H1 (cell line): Measurements from ENCODE around the gene LRRC74B. TPM values are rescaled to one million over a fixed set of nuclear protein-coding genes. Genes with fewer than 3 reads are reported as not detected.

Experiments
- CTCF ChIA-PET: fragments of 300-600 bp; sonication (Branson Sonifier 250); formaldehyde crosslinking; loops from one replicate; lab custom pipeline; 2021; ENCODE audit not compliant: partially characterized antibody; lab: Charles Lee
- POLR2A ChIA-PET: fragments of 300-600 bp; sonication (Branson Sonifier 250); formaldehyde crosslinking; loops from one replicate; lab custom pipeline; 2021; ENCODE audit warnings: inconsistent platforms; ENCODE audit not compliant: partially characterized antibody; lab: Charles Lee
- DNase-seq, 2 experiments: peaks; one replicate each; pipeline versions ENCODE4 v3.0.0 to v3.0.0-alpha.2; 2010 to 2022; ENCODE audit warnings: low spot score in 2 of 2, low read depth in 1 of 2, mixed read lengths in 1 of 2
- FAIRE-seq: peaks from 2 replicates; lab custom pipeline; 2011; peaks lifted over from hg19 to GRCh38; lab: Jason Lieb, UNC
- H2AFZ ChIP-seq: 2 replicates; pipeline ENCODE4 v1.8.1; 2012; ENCODE audit warnings: low read length, inconsistent platforms
- H2AK5ac ChIP-seq: 2 replicates; pipeline ENCODE4 v1.6.1; 2013; ENCODE audit warnings: low read depth, low read length
- H2BK120ac ChIP-seq: replicated peaks from 2 replicates; pipeline ENCODE3; 2013; ENCODE audit warnings: low read depth, low read length, inconsistent platforms
- H2BK12ac ChIP-seq: 2 replicates; pipeline ENCODE4 v1.6.1; 2013; ENCODE audit warnings: low read depth, low read length
- H2BK15ac ChIP-seq: 2 replicates; pipeline ENCODE4 v1.6.1; 2013; ENCODE audit warnings: low read length
- H2BK20ac ChIP-seq: 2 replicates; pipeline ENCODE4 v1.6.1; 2013; ENCODE audit warnings: low read length
- H2BK5ac ChIP-seq: 2 replicates; pipeline ENCODE4 v1.6.1; 2013; ENCODE audit warnings: low read depth, low read length
- H3K14ac ChIP-seq: 2 replicates; pipeline ENCODE4 v1.6.1; 2013; ENCODE audit warnings: inconsistent platforms; ENCODE audit not compliant: insufficient read length
- H3K18ac ChIP-seq: 2 replicates; pipeline ENCODE4 v1.6.1; 2013; ENCODE audit warnings: low read length; ENCODE audit errors: extremely low read depth
- H3K23ac ChIP-seq: 2 replicates; pipeline ENCODE4 v1.6.1; 2013; ENCODE audit warnings: inconsistent platforms; ENCODE audit not compliant: insufficient read length
- H3K23me2 ChIP-seq: 2 replicates; pipeline ENCODE4 v1.6.1; 2013; ENCODE audit warnings: low read depth, low read length
- H3K27ac ChIP-seq: 2 replicates; pipeline ENCODE4 v1.6.1; 2011; ENCODE audit warnings: low read depth, low read length, inconsistent platforms
- H3K27me3 ChIP-seq, 4 experiments: replicated peaks in 1 of 4; 1 replicate in 1 of 4; 2 replicates in 3 of 4; pipeline versions ENCODE4 v1.6.1 to v1.8.1; 2011 to 2013; ENCODE audit warnings: low read length in 3 of 4, mild to moderate bottlenecking in 3 of 4, inconsistent platforms in 2 of 4, mixed read lengths in 2 of 4, moderate library complexity in 1 of 4; ENCODE audit not compliant: control insufficient read depth in 3 of 4, insufficient read depth in 3 of 4; ENCODE audit errors: extremely low read depth in 1 of 4
- H3K36me3 ChIP-seq, 4 experiments: 2 replicates each; pipeline versions ENCODE4 v1.6.1 to v1.8.1; 2011 to 2013; ENCODE audit warnings: mild to moderate bottlenecking in 4 of 4, low read length in 3 of 4, moderate library complexity in 2 of 4, control low read depth in 1 of 4, inconsistent platforms in 1 of 4; ENCODE audit not compliant: insufficient read depth in 4 of 4, control insufficient read depth in 2 of 4
- H3K4ac ChIP-seq: replicated peaks from 2 replicates; pipeline ENCODE3; 2013; ENCODE audit warnings: low read length, low read depth, mixed read lengths, inconsistent platforms; ENCODE audit not compliant: insufficient read length
- H3K4me1 ChIP-seq, 4 experiments: replicated peaks in 1 of 4; 1 replicate in 1 of 4; 2 replicates in 3 of 4; pipeline versions ENCODE4 v1.6.1 to v1.8.1; 2011 to 2013; ENCODE audit warnings: low read length in 3 of 4, inconsistent platforms in 2 of 4, mixed read lengths in 1 of 4; ENCODE audit not compliant: insufficient read depth in 4 of 4, control insufficient read depth in 3 of 4
- H3K4me2 ChIP-seq, 2 experiments: 2 replicates each; pipeline versions ENCODE4 v1.6.1 to v1.8.1; 2011 to 2013; ENCODE audit warnings: low read depth in 2 of 2, low read length in 2 of 2, control low read depth in 1 of 2, inconsistent platforms in 1 of 2, mild to moderate bottlenecking in 1 of 2; ENCODE audit not compliant: insufficient read depth in 1 of 2
- H3K4me3 ChIP-seq, 4 experiments: fragments of 200-600, 300-600 bp in 1 of 4; sonication (generic), shearing (Covaris generic), sonication (Bioruptor Twin) in 1 of 4; 2 replicates each; pipeline versions ENCODE4 v1.5.1 to v1.8.1; 2011 to 2016; ENCODE audit warnings: low read length in 4 of 4, low read depth in 3 of 4, control low read depth in 2 of 4, inconsistent platforms in 2 of 4, mild to moderate bottlenecking in 2 of 4, mixed read lengths in 1 of 4, moderate library complexity in 1 of 4; ENCODE audit not compliant: insufficient read depth in 2 of 4; ENCODE audit errors: extremely low read depth in 1 of 4
- H3K56ac ChIP-seq: replicated peaks from 2 replicates; pipeline ENCODE3; 2013; ENCODE audit warnings: low read depth, mild to moderate bottlenecking, mixed read lengths, low read length, inconsistent platforms; ENCODE audit not compliant: insufficient read length
- H3K79me1 ChIP-seq: 2 replicates; pipeline ENCODE4 v1.6.1; 2013; ENCODE audit warnings: low read depth, low read length, control low read depth
- H3K79me2 ChIP-seq, 2 experiments: 2 replicates each; pipeline versions ENCODE4 v1.6.1 to v1.8.1; 2012 to 2013; ENCODE audit warnings: low read length in 2 of 2, mild to moderate bottlenecking in 2 of 2, inconsistent platforms in 1 of 2; ENCODE audit not compliant: insufficient read depth in 2 of 2, control insufficient read depth in 1 of 2
- H3K9ac ChIP-seq, 4 experiments: replicated peaks in 1 of 4; 1 replicate in 1 of 4; 2 replicates in 3 of 4; pipeline versions ENCODE4 v1.6.1 to v1.8.1; 2011 to 2013; ENCODE audit warnings: low read depth in 3 of 4, low read length in 3 of 4, control low read depth in 2 of 4, mild to moderate bottlenecking in 2 of 4, moderate library complexity in 2 of 4, inconsistent platforms in 1 of 4; ENCODE audit errors: extremely low read depth in 1 of 4
- H3K9me3 ChIP-seq, 2 experiments: 2 replicates each; pipeline versions ENCODE4 v1.6.1 to v1.8.1; 2012 to 2013; ENCODE audit warnings: mild to moderate bottlenecking in 2 of 2, moderate library complexity in 2 of 2, control low read depth in 1 of 2, inconsistent platforms in 1 of 2, low read depth in 1 of 2, low read length in 1 of 2, mixed read lengths in 1 of 2; ENCODE audit not compliant: insufficient read depth in 2 of 2
- H4K20me1 ChIP-seq, 2 experiments: replicated peaks in 1 of 2; 2 replicates each; pipeline versions ENCODE3 to v1.8.1; 2011 to 2013; ENCODE audit warnings: inconsistent platforms in 2 of 2, low read length in 2 of 2, mild to moderate bottlenecking in 1 of 2; ENCODE audit not compliant: insufficient read depth in 2 of 2, control insufficient read depth in 1 of 2
- H4K5ac ChIP-seq: 2 replicates; pipeline ENCODE4 v1.6.1; 2013; ENCODE audit warnings: low read length, low read depth, mixed read lengths, inconsistent platforms; ENCODE audit not compliant: insufficient read length
- H4K8ac ChIP-seq: 2 replicates; pipeline ENCODE4 v1.8.0; 2013; ENCODE audit warnings: mild to moderate bottlenecking, moderate library complexity, low read length, inconsistent platforms; ENCODE audit not compliant: insufficient read depth; ENCODE audit errors: extremely low read depth
- H4K91ac ChIP-seq: replicated peaks from 2 replicates; pipeline ENCODE3; 2013; ENCODE audit warnings: low read length, mixed read lengths, inconsistent platforms; ENCODE audit not compliant: insufficient read length
- CHD2 ChIP-seq: IDR thresholded peaks from 2 replicates; pipeline ENCODE4 v1.6.1; 2012; ENCODE audit warnings: low read length, improper control_type of control experiment
- GABPA ChIP-seq: IDR thresholded peaks from 2 replicates; pipeline ENCODE4 v1.6.1; 2011; ENCODE audit warnings: mild to moderate bottlenecking, low read length, moderate library complexity, borderline replicate concordance; ENCODE audit not compliant: insufficient read depth
- KDM5A ChIP-seq: fragments of 200-600 bp; IDR thresholded peaks from 2 replicates; pipeline ENCODE4 v1.7.1; 2012; ENCODE audit warnings: mild to moderate bottlenecking, low read length, inconsistent platforms, mixed read lengths
- MAFK ChIP-seq: IDR thresholded peaks from 2 replicates; pipeline ENCODE4 v1.6.1; 2012; ENCODE audit warnings: low read depth, mild to moderate bottlenecking, improper control_type of control experiment, low read length
- RNF2 ChIP-seq: fragments of 200-900, 300-1000 bp; sonication (generic); IDR thresholded peaks from 2 replicates; pipeline ENCODE4 v1.7.1; 2016; ENCODE audit warnings: borderline replicate concordance, low read depth, mild to moderate bottlenecking, antibody characterized with exemption, low read length; ENCODE audit not compliant: poor library complexity, severe bottlenecking; ENCODE audit errors: missing control alignments
- SAP30 ChIP-seq: fragments of 300-600 bp; sonication (generic); IDR thresholded peaks from 2 replicates; pipeline ENCODE4 v1.7.1; 2012; ENCODE audit warnings: low read length, moderate library complexity, mild to moderate bottlenecking, inconsistent platforms; ENCODE audit not compliant: insufficient read depth, insufficient replicate concordance
- WGBS, 2 experiments: shearing (Covaris generic) in 1 of 2; methylation state at CpG; one replicate each; pipeline versions ENCODE4 v1.1.6 to v1.1.7; 2013 to 2015; ENCODE audit warnings: low lambda C conversion rate in 2 of 2, mixed read lengths in 2 of 2, inconsistent platforms in 1 of 2, low coverage in 1 of 2, missing lambda C conversion rate in 1 of 2; ENCODE audit not compliant: insufficient replicate concordance in 2 of 2, insufficient coverage in 1 of 2, insufficient read length in 1 of 2; ENCODE audit errors: extremely low coverage in 1 of 2, missing lambda C conversion rate in 1 of 2; 5-methylcytosine and 5-hydroxymethylcytosine counted together
- polyA plus RNA-seq, 7 experiments: library from polyadenylated mRNA; depleted of rRNA in 3 of 7; stranded (reverse) in 5 of 7; unstranded in 2 of 7; fragments of >200 nt in 5 of 7; fragments of 200-250 nt in 2 of 7; gene quantifications; 1 replicate in 5 of 7; 2 replicates in 1 of 7; 4 replicates in 1 of 7; pipeline versions ENCODE4 v1.2.1 to v1.2.3, GENCODE V29; 2011 to 2013; ENCODE audit warnings: missing spikeins in 2 of 7, mixed read lengths in 2 of 7
- total RNA-seq: library from RNA; stranded (reverse); fragmentation: NEBNext Ultra II Directional; extraction: Animal tissue kit (Norgen Biotek cat#: 25700); gene quantifications from 2 replicates; pipeline ENCODE4 v1.2.1, GENCODE V29; 2021

LRRC74B gene
- total and polyA plus RNA-seq, 2 of the 8 experiments (the other 6 are each of a cell fraction or from before 2014, with no cell fraction given): not detected

GRCh38 chr22:21054714-21055563, 9.2 kb downstream of the LRRC74B start:
- Histone ChIP-seq H3K4me1 (peaks cover 2 to 17% (median 12%) of the 10 kb centered on the region in 4 experiments; a peak in 5 of 7 replicates), H3K14ac (no peak overlapping the region), H2BK15ac (no peak overlapping the region), H3K23ac (no peak overlapping the region), H3K27me3 (no peaks in the 10 kb centered on the region), H4K5ac (no peak overlapping the region), H2AFZ (no peak overlapping the region), H3K9me3 (no peaks in the 10 kb centered on the region), H3K4me3 (no peak overlapping the region), H3K9ac (no peak overlapping the region), H3K56ac (no peak overlapping the region), H3K4me2 (no peak overlapping the region), H3K4ac (no peak overlapping the region), H3K18ac (no peak overlapping the region; the same call in 1 of the 2 replicates), H2BK120ac (no peak overlapping the region), H3K23me2 (no peaks in the 10 kb centered on the region), H4K91ac (peak overlapping the region; percentile 1), H2BK5ac (no peak overlapping the region), H4K20me1 (no peaks in the 10 kb centered on the region), H3K36me3 (no peaks in the 10 kb centered on the region), H3K79me1 (no peaks in the 10 kb centered on the region), H3K27ac (no peak overlapping the region), H2BK12ac (peak overlapping the region; percentile 71; the same call in 1 of the 2 replicates), H2AK5ac (peak overlapping the region; percentile 82; the same call in 1 of the 2 replicates), H3K79me2 (no peaks in the 10 kb centered on the region), H2BK20ac (no peak overlapping the region; the same call in 1 of the 2 replicates), H4K8ac (no peak overlapping the region; the same call in 1 of the 2 replicates)
- POLR2A ChIA-PET: no interaction called here
- 95% methylated on average over 10 of the region's 11 CpGs; no CpG with 5 or more reads in 1 of the 2 experiments for WGBS, 2 experiments
- FAIRE-seq (no peak), DNase-seq (no peak)
- CTCF ChIA-PET: interaction anchor here (0.8 to 2.7 kb wide), 7 partner anchors 8 to 272 kb away, joined by 3 to 12 read pairs (median 3); partner anchors contain the start of gene LRRC74B
- TF ChIP-seq MAFK: no peak
- no peak for TF ChIP-seq SAP30
- TF ChIP-seq GABPA: no peak
- no peak for TF ChIP-seq CHD2
- no peak for TF ChIP-seq RNF2
- TF ChIP-seq KDM5A: no peak
